HEK293T (cell line): ENCODE results near the gene LY9.

ENCODE experiments used
- ARNT ChIP-seq: fragments of 450-650 bp; IDR thresholded peaks from 2 replicates; pipeline ENCODE4 v1.6.1; 2017; ENCODE audit warnings: mild to moderate bottlenecking
- BHLHE40 ChIP-seq: fragments of 450-650 bp; IDR thresholded peaks from 2 replicates; pipeline ENCODE4 v1.6.1; 2016; ENCODE audit warnings: mild to moderate bottlenecking, moderate library complexity, borderline replicate concordance
- CTBP1 ChIP-seq: fragments of 450-650 bp; IDR thresholded peaks from 2 replicates; pipeline ENCODE4 v1.6.1; 2016; ENCODE audit warnings: borderline replicate concordance
- ELF4 ChIP-seq: fragments of 450-650 bp; IDR thresholded peaks from 2 replicates; pipeline ENCODE4 v1.6.1; 2017; ENCODE audit warnings: antibody characterized with exemption
- FOXA1 ChIP-seq: fragments of 450-650 bp; IDR thresholded peaks from 2 replicates; pipeline ENCODE4 v1.6.1; 2016; ENCODE audit warnings: mild to moderate bottlenecking
- FOXK2 ChIP-seq: fragments of 450-650 bp; IDR thresholded peaks from 2 replicates; pipeline ENCODE4 v1.6.1; 2016; ENCODE audit warnings: mild to moderate bottlenecking
- FOXM1 ChIP-seq: fragments of 450-650 bp; IDR thresholded peaks from 2 replicates; pipeline ENCODE4 v1.6.1; 2017; ENCODE audit warnings: mild to moderate bottlenecking, borderline replicate concordance
- L3MBTL2 ChIP-seq: fragments of 450-650 bp; conservative IDR thresholded peaks from 2 replicates; pipeline ENCODE4 v1.6.1; 2016; ENCODE audit warnings: mild to moderate bottlenecking
- NFRKB ChIP-seq: fragments of 450-650 bp; IDR thresholded peaks from 2 replicates; pipeline ENCODE4 v1.6.1; 2016; ENCODE audit warnings: mild to moderate bottlenecking, moderate library complexity
- SUZ12 ChIP-seq: fragments of 450-650 bp; IDR thresholded peaks from 2 replicates; pipeline ENCODE4 v1.6.1; 2016; ENCODE audit warnings: mild to moderate bottlenecking
- ZNF384 ChIP-seq: fragments of 450-650 bp; IDR thresholded peaks from 2 replicates; pipeline ENCODE4 v1.6.1; 2016
- TF ChIP-seq, protein P1 (sequence below): fragments of 450-650 bp; IDR thresholded peaks from 2 replicates; pipeline ENCODE4 v1.6.1; 2016

DNA sequence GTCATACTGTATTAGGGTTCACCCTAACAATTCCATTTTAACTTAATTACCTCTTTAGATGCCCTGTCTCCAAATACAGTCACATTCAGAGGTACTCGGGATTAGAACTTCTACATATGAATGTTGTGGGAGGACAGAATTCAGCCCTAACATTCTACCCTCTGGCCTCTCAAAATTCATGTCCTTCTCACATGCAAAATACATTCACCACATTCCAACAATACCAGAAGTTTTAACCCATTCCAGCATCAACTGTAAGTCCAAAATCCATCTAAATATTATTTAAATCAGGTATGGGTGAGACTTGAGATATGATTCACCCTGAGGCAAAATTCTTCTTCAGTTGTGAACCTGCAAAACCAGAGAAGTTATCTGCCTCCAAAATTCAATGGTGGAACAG, 14.5 kb downstream of the LY9 start:
- TF ChIP-seq BHLHE40 (no peak), ARNT (no peak), NFRKB (no peak), FOXM1 (no peak), ELF4 (no peak), CTBP1 (no peak), ZNF384 (no peak), L3MBTL2 (no peak), SUZ12 (no peak), FOXK2 (no peak), FOXA1 (no peak)
- TF ChIP-seq, protein P1, sequence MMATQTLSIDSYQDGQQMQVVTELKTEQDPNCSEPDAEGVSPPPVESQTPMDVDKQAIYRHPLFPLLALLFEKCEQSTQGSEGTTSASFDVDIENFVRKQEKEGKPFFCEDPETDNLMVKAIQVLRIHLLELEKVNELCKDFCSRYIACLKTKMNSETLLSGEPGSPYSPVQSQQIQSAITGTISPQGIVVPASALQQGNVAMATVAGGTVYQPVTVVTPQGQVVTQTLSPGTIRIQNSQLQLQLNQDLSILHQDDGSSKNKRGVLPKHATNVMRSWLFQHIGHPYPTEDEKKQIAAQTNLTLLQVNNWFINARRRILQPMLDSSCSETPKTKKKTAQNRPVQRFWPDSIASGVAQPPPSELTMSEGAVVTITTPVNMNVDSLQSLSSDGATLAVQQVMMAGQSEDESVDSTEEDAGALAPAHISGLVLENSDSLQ = no peak
